Ishikawa (cell line): ENCODE measurements around the gene HCST.

ENCODE experiments used
- CEBPB ChIP-seq: IDR thresholded peaks from 2 replicates; pipeline ENCODE4 v1.6.1; 2012
- CREB1 ChIP-seq: IDR thresholded peaks from 2 replicates; pipeline ENCODE4 v1.6.1; 2012; ENCODE audit warnings: low read depth
- EGR1 ChIP-seq: IDR thresholded peaks from 2 replicates; pipeline ENCODE4 v1.6.1; 2012
- EP300 ChIP-seq: IDR thresholded peaks from 2 replicates; pipeline ENCODE4 v1.6.1; 2012; ENCODE audit warnings: borderline replicate concordance
- FOXM1 ChIP-seq: IDR thresholded peaks from 2 replicates; pipeline ENCODE4 v1.6.1; 2012; ENCODE audit warnings: low read depth, borderline replicate concordance
- NFIC ChIP-seq: IDR thresholded peaks from 2 replicates; pipeline ENCODE4 v1.6.1; 2012
- RAD21 ChIP-seq: IDR thresholded peaks from 2 replicates; pipeline ENCODE4 v1.6.1; 2012; ENCODE audit warnings: low read depth
- TAF1 ChIP-seq: IDR thresholded peaks from 2 replicates; pipeline ENCODE4 v1.6.1; 2012; ENCODE audit warnings: low read depth, mild to moderate bottlenecking
- TCF12 ChIP-seq: IDR thresholded peaks from 2 replicates; pipeline ENCODE4 v1.6.1; 2012; ENCODE audit warnings: low read depth
- TEAD4 ChIP-seq: IDR thresholded peaks from 2 replicates; pipeline ENCODE4 v1.6.1; 2012
- YY1 ChIP-seq: IDR thresholded peaks from 2 replicates; pipeline ENCODE4 v1.6.1; 2012; ENCODE audit warnings: low read depth
- ZBTB7A ChIP-seq: IDR thresholded peaks from 2 replicates; pipeline ENCODE4 v1.6.1; 2012; ENCODE audit warnings: low read depth
- TF ChIP-seq, protein P1 (sequence below): IDR thresholded peaks from 2 replicates; pipeline ENCODE4 v1.6.1; 2012; ENCODE audit warnings: low read depth, mild to moderate bottlenecking
- TF ChIP-seq, protein P2 (sequence below): IDR thresholded peaks from 2 replicates; pipeline ENCODE4 v1.6.1; 2012
- TF ChIP-seq, protein P3 (sequence below): IDR thresholded peaks from 2 replicates; pipeline ENCODE4 v1.6.1; 2012

Gene HCST

DNA sequence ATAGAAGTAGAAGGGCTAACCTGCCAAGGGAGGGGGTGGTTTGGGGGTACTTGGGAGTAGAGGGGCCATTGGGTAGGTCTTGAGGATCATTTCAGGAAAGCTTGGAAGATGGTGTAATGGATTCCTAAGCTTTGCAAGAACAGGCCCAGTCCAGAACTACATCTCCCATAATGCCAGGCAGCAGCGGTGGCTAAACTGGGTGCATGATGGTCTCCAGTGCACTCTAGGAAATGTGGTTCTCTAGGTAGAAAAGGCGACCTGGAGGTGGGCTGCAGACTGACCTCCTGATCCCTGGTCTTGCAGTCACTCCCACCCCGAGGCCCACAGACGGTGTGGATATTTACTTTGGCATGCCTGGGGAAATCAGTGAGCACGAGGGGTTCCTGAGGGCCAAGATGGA lies 30.1 kb upstream of the HCST start:
- TF ChIP-seq CEBPB (no peak), NFIC (no peak), YY1 (peak; percentile 55; the same call in 1 of the 2 replicates), TAF1 (no peak), EGR1 (no peak), CREB1 (no peak)
- TF ChIP-seq, protein P1, sequence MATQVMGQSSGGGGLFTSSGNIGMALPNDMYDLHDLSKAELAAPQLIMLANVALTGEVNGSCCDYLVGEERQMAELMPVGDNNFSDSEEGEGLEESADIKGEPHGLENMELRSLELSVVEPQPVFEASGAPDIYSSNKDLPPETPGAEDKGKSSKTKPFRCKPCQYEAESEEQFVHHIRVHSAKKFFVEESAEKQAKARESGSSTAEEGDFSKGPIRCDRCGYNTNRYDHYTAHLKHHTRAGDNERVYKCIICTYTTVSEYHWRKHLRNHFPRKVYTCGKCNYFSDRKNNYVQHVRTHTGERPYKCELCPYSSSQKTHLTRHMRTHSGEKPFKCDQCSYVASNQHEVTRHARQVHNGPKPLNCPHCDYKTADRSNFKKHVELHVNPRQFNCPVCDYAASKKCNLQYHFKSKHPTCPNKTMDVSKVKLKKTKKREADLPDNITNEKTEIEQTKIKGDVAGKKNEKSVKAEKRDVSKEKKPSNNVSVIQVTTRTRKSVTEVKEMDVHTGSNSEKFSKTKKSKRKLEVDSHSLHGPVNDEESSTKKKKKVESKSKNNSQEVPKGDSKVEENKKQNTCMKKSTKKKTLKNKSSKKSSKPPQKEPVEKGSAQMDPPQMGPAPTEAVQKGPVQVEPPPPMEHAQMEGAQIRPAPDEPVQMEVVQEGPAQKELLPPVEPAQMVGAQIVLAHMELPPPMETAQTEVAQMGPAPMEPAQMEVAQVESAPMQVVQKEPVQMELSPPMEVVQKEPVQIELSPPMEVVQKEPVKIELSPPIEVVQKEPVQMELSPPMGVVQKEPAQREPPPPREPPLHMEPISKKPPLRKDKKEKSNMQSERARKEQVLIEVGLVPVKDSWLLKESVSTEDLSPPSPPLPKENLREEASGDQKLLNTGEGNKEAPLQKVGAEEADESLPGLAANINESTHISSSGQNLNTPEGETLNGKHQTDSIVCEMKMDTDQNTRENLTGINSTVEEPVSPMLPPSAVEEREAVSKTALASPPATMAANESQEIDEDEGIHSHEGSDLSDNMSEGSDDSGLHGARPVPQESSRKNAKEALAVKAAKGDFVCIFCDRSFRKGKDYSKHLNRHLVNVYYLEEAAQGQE: no peak
- TF ChIP-seq, protein P2, sequence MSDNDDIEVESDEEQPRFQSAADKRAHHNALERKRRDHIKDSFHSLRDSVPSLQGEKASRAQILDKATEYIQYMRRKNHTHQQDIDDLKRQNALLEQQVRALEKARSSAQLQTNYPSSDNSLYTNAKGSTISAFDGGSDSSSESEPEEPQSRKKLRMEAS: no peak

DNA sequence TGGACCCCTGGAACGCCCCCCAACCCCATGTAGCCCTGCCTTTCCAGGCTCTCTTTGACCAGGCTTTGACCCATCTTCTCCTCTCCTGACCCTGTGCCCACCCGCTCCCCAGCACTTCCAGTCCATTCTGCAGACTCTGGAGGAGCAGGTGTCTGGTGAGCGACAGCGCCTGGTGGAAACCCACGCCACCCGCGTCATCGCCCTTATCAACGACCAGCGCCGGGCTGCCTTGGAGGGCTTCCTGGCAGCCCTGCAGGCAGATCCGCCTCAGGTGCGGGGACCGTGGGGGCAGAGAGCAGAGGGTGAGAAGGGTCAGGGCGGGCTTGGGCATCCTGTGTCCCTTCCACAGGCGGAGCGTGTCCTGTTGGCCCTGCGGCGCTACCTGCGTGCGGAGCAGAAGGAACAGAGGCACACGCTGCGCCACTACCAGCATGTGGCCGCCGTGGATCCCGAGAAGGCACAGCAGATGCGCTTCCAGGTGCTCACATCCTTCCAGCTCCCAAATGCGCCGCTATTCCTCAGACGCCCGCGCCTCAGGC lies 27.9 kb upstream of the HCST start:
- TF ChIP-seq TCF12 (no peak), RAD21 (no peak), TEAD4 (no peak), YY1 (no peak), FOXM1 (no peak), CEBPB (no peak)

DNA sequence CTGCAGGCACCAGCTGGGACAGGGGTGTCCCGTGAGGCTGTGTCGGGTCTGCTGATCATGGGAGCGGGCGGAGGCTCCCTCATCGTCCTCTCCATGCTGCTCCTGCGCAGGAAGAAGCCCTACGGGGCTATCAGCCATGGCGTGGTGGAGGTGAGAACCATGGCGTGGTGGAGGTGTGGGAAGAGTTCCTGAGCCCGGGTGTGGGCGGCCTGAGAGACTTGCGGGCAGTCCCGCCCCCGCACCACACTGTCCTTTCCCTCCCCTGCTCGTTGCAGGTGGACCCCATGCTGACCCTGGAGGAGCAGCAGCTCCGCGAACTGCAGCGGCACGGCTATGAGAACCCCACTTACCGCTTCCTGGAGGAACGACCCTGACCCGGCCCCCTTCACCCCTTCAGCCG lies 23.3 kb upstream of the HCST start:
- TF ChIP-seq EP300: no peak
- TF ChIP-seq, protein P2: no peak
- TF ChIP-seq TAF1: no peak
- TF ChIP-seq CEBPB: no peak

DNA sequence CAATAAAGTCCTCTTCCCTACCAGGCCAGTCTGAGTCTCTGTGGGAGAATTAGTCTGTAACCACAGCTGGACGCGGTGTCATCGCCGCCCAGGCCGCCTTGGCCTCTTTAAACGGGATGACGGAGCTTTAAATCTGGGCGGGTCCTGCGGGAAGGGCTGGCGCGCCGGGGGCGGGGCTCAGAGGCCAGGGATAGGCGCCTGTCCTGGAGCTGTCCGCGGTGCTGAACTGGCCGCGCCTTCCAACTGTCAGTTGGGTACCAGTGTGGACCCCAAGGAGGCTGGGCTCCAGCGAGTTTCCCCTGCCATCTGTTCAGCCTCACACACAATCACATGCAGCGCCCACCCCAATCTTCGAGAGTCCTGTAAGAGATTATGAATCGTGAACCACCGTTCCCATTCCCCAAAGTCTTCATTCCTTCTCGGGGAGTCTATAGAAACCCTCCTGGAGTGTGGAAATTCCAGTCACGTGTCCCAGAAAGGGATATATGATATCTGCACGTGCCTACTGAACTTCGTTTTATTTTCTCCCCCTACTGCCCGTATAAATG lies 22.5 kb upstream of the HCST start:
- no peak for TF ChIP-seq CEBPB
- no peak for TF ChIP-seq TAF1
- TF ChIP-seq, protein P1: peak; percentile 100
- no peak for TF ChIP-seq CREB1
- TF ChIP-seq, protein P3, sequence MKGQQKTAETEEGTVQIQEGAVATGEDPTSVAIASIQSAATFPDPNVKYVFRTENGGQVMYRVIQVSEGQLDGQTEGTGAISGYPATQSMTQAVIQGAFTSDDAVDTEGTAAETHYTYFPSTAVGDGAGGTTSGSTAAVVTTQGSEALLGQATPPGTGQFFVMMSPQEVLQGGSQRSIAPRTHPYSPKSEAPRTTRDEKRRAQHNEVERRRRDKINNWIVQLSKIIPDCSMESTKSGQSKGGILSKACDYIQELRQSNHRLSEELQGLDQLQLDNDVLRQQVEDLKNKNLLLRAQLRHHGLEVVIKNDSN: peak; percentile 89
- peak; percentile 48 for TF ChIP-seq NFIC
- peak; percentile 35; the same call in 1 of the 2 replicates for TF ChIP-seq TCF12
- TF ChIP-seq RAD21: peak; percentile 25; the same call in 1 of the 2 replicates
- peak; percentile 41; the same call in 1 of the 2 replicates for TF ChIP-seq TEAD4
- no peak for TF ChIP-seq EGR1
- TF ChIP-seq, protein P2: peak; percentile 88
- TF ChIP-seq YY1: no peak
- no peak for TF ChIP-seq ZBTB7A
- TF ChIP-seq EP300: no peak
- TF ChIP-seq FOXM1: no peak

DNA sequence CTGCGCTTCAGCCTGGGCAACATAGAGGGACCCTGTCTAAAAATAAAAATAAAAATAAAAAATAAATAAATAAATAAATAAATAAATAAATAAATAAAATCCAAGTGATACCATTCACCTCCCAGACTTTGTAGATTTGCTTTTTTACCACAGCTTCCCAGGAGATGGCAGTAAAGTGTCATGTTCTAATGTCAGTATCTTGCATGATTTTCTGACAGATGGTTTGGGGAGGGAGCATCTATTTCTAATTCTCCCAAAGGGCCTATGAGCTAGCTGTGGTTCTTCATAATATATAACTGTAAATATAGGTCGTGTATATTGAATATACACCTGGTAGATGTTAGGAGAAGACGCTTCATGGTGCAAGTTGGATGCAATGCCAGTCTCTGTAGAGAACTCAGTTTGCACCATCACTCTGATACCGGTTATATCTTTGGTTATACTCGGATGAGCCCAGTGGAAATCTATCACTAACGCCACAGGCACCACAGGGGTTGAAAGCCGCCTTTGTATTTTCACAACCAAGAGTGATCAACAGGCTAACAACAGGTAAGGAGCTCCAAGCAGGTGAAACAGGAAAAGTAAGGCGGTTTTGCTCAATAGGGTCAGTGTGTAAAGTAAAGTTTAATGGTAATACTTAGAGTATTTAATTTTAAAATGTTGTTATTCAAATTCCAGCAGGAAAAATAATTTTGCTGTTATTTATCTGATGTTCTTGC lies 20.1 kb upstream of the HCST start:
- no peak for TF ChIP-seq YY1
- TF ChIP-seq RAD21: peak; percentile 77

DNA sequence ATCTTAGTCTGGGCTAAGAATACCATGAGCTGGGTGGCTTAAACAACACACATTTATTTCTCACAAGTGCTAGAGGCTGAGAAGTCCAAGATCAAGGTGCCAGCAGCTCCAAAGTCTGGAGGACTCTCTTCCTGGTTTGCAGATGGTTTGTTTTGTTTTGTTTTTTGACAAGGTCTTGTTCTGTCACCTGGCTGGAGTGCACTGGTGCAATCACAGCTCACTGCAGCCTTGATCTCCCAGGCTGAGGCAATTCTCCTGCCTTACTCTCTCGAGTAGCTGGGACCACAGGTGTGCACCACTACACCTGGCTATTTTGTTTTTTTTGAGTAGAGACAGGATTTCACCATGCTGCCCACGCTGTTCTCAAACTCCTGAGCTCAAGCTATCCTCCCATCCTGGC lies 18.4 kb upstream of the HCST start:
- TF ChIP-seq, protein P1: no peak
- no peak for TF ChIP-seq RAD21
- no peak for TF ChIP-seq EP300
- no peak for TF ChIP-seq EGR1
